Mesendoderm (in vitro differentiated cells): ENCODE measurements around the gene EGFR.

Source experiments
- DNase-seq: peaks from one replicate; pipeline ENCODE4 v3.0.0; 2013
- H2AK5ac ChIP-seq: 2 replicates; pipeline ENCODE4 v1.6.1; 2013; ENCODE audit warnings: low read length, inconsistent platforms
- H2BK120ac ChIP-seq: 2 replicates; pipeline ENCODE4 v1.6.1; 2013; ENCODE audit warnings: low read depth, mild to moderate bottlenecking, low read length, moderate library complexity, mixed read lengths
- H2BK15ac ChIP-seq: replicated peaks from 2 replicates; pipeline ENCODE4 v1.6.1; 2013; ENCODE audit warnings: low read depth, mild to moderate bottlenecking, moderate library complexity
- H2BK5ac ChIP-seq: 2 replicates; pipeline ENCODE4 v1.6.1; 2013; ENCODE audit warnings: low read length, inconsistent platforms
- H3K18ac ChIP-seq: 2 replicates; pipeline ENCODE4 v1.6.1; 2013; ENCODE audit warnings: mild to moderate bottlenecking, low read length, mixed read lengths
- H3K23ac ChIP-seq: one replicate; pipeline ENCODE4 v1.6.1; 2013; ENCODE audit warnings: low read length
- H3K27ac ChIP-seq: 2 replicates; pipeline ENCODE4 v1.5.1; 2013; ENCODE audit warnings: low read depth, mild to moderate bottlenecking, inconsistent platforms, low read length, moderate library complexity
- H3K27me3 ChIP-seq: 2 replicates; pipeline ENCODE4 v1.6.1; 2013; ENCODE audit warnings: low read length, control low read depth, mild to moderate bottlenecking, inconsistent platforms; ENCODE audit not compliant: insufficient read depth, poor library complexity
- H3K36me3 ChIP-seq: 2 replicates; pipeline ENCODE4 v1.6.1; 2013; ENCODE audit warnings: low read length, inconsistent platforms; ENCODE audit not compliant: control insufficient read depth, insufficient read depth
- H3K4ac ChIP-seq: one replicate; pipeline ENCODE4 v1.6.1; 2013; ENCODE audit warnings: low read depth, mild to moderate bottlenecking, low read length, moderate library complexity
- H3K4me1 ChIP-seq: 2 replicates; pipeline ENCODE4 v1.6.1; 2013; ENCODE audit warnings: low read depth, low read length, inconsistent platforms; ENCODE audit not compliant: control insufficient read depth
- H3K4me2 ChIP-seq: 2 replicates; pipeline ENCODE4 v1.6.1; 2013; ENCODE audit warnings: low read length
- H3K4me3 ChIP-seq: 2 replicates; pipeline ENCODE4 v1.5.1; 2013; ENCODE audit warnings: mild to moderate bottlenecking, low read length
- H3K56ac ChIP-seq: one replicate; pipeline ENCODE4 v1.6.1; 2013; ENCODE audit warnings: low read length
- H3K79me1 ChIP-seq: 2 replicates; pipeline ENCODE4 v1.6.1; 2013; ENCODE audit warnings: low read length, inconsistent platforms
- H3K79me2 ChIP-seq: 2 replicates; pipeline ENCODE4 v1.6.1; 2013; ENCODE audit warnings: mild to moderate bottlenecking, low read length; ENCODE audit not compliant: control insufficient read depth, insufficient read depth
- H3K9ac ChIP-seq: 2 replicates; pipeline ENCODE4 v1.6.1; 2013; ENCODE audit warnings: low read length, inconsistent platforms
- H4K5ac ChIP-seq: one replicate; pipeline ENCODE4 v1.6.1; 2013; ENCODE audit warnings: low read length
- H4K8ac ChIP-seq: one replicate; pipeline ENCODE4 v1.6.1; 2013; ENCODE audit warnings: low read depth, mild to moderate bottlenecking, control low read depth, low read length, moderate library complexity
- WGBS: extraction: QIAGEN DNeasy Blood & Tissue Kit; methylation state at CpG from one replicate; pipeline ENCODE4 v1.1.7; 2013; ENCODE audit warnings: low lambda C conversion rate, missing lambda C conversion rate; ENCODE audit not compliant: insufficient coverage; ENCODE audit errors: extremely low coverage; 5-methylcytosine and 5-hydroxymethylcytosine counted together

The EGFR gene

DNA sequence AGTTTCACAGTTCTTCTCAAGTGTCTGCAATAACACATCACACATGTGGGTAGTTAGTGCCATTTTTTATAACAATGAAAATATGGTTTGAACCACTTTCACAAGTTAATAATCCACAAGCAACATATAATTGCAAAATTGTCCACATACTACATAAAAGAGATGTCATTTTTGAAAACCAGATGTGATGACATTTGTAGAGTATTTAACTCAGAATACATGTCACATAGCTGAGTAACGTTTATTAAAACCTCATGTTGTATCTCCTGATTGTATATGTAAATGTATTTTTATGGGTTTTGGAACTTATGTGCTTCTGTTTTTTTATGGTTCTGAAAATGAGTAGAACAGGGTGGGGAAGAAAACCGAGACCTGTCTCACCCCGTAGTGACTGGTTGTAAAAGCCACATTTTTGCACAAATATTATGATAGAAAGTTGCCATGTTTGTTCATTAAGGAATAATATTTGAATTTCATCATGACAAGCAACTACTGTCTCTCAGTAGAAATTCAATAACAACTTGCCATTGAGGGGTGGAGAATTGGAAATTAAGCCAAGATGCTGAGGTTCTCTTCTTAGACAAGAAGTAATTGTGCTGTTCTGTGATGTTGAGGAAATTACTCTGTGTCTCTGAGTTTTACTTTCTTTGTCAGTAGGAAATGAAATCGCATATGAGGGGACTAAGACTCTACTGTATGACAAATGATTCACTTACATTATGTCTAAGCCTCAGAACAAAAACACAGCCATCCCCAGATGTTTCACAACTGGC is 29.2 kb upstream of the EGFR start:
- Histone ChIP-seq H2BK15ac (no peak overlapping the region), H3K79me2 (no peaks in the 10 kb centered on the region), H3K27me3 (no peaks in the 10 kb centered on the region), H3K36me3 (no peaks in the 10 kb centered on the region), H4K5ac (no peak overlapping the region), H4K8ac (no peak overlapping the region), H3K18ac (no peak overlapping the region), H3K27ac (no peak overlapping the region), H2BK5ac (no peak overlapping the region), H2AK5ac (no peak overlapping the region), H3K79me1 (no peaks in the 10 kb centered on the region), H3K4ac (no peak overlapping the region), H3K56ac (no peak overlapping the region), H3K23ac (no peak overlapping the region), H3K4me1 (no peaks in the 10 kb centered on the region), H3K4me2 (no peak overlapping the region), H3K9ac (no peak overlapping the region), H3K4me3 (no peak overlapping the region), H2BK120ac (no peak overlapping the region)
- WGBS: no CpG with 5 or more reads among the region's 4 CpGs
- DNase-seq: no peak

DNA sequence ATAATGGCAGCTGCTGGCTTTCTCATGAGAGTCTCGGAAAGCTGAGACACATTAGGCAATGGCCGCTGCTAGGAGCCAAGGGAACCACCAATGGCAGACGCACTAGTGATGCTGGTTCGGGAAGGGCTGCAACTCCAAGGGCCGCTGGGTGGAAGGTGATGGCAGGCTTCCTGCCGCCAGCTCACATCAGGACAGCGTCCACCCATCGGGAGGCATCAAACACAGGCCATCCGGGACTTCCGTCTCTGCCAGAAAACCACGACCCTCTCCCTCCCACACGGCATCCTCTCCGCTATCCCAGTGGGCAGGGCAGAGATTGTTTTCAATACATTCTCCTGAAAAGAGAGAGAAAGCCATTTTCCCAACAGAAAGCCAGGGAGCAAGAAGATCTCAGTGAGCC is 27.5 kb upstream of the EGFR start:
- Histone ChIP-seq H3K9ac (no peak overlapping the region), H3K36me3 (no peaks in the 10 kb centered on the region), H2AK5ac (no peak overlapping the region), H4K8ac (no peak overlapping the region), H2BK5ac (no peak overlapping the region), H3K4ac (no peak overlapping the region), H3K4me2 (no peak overlapping the region), H3K18ac (no peak overlapping the region), H3K27me3 (no peaks in the 10 kb centered on the region), H3K4me3 (no peak overlapping the region), H3K27ac (no peak overlapping the region), H2BK120ac (no peak overlapping the region), H3K56ac (no peak overlapping the region), H3K4me1 (no peaks in the 10 kb centered on the region), H3K79me1 (no peaks in the 10 kb centered on the region), H2BK15ac (no peak overlapping the region), H3K79me2 (no peaks in the 10 kb centered on the region), H4K5ac (no peak overlapping the region), H3K23ac (no peak overlapping the region)
- WGBS: no CpG with 5 or more reads among the region's 13 CpGs
- no peak for DNase-seq

DNA sequence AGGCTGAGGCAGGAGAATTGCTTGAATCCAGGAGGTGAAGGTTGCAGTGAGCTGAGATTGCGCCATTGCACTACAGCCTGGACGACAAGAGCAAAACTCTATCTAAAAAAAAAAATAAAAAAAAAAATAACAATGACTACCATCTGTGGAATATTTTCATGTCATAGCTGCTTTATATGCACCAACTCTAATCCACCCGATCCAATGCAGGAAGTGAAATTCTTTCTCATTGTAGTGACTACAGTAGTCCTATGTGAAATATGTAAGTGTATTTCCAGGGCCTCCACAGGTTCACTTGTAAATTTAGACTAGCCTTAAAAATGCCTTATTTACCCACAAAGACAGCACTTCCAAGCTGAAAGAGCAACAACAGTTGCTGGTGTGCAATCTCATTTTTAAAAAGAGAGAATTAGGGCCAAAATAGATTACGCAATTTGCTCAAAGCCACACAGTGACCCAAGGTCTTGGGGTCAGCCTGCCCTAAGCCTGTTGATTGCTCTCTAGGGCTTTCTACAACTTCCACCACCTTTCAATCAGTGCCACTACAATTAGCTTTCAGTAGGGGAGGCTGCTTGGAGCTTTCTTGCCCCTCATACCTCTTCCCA is 25.8 kb upstream of the EGFR start:
- Histone ChIP-seq H2AK5ac (no peak overlapping the region), H3K23ac (no peak overlapping the region), H3K79me1 (no peaks in the 10 kb centered on the region), H3K36me3 (no peaks in the 10 kb centered on the region), H3K4me3 (no peak overlapping the region), H3K4me2 (no peak overlapping the region), H3K9ac (no peak overlapping the region), H3K79me2 (no peaks in the 10 kb centered on the region), H3K27me3 (no peaks in the 10 kb centered on the region), H2BK5ac (no peak overlapping the region), H4K8ac (no peak overlapping the region), H3K56ac (no peak overlapping the region), H3K18ac (no peak overlapping the region), H2BK120ac (no peak overlapping the region), H3K27ac (no peak overlapping the region), H2BK15ac (no peak overlapping the region), H3K4me1 (no peaks in the 10 kb centered on the region), H3K4ac (no peak overlapping the region), H4K5ac (no peak overlapping the region)
- no peak for DNase-seq
- WGBS: no CpG with 5 or more reads among the region's 4 CpGs

DNA sequence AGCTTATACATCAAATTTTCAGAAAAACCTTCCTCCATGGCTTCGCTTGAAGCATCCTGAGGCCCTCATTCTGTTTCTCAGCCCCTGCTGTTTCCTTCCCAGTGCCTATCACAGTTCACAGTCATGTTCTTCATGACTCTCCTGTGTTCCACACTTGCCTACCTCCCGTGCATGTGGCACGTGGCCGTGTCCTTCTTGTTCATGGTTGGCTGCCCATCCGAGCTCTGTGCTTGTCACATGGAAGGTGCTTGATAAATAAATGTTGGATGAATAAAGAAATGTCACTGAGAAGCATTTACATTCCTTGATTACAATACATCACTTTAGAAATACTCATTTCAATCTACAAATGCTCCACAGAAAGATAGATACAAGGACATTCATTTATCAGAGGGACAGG is 23.7 kb upstream of the EGFR start:
- H3K18ac ChIP-seq: no peak overlapping the region
- WGBS: no CpG with 5 or more reads among the region's 5 CpGs

DNA sequence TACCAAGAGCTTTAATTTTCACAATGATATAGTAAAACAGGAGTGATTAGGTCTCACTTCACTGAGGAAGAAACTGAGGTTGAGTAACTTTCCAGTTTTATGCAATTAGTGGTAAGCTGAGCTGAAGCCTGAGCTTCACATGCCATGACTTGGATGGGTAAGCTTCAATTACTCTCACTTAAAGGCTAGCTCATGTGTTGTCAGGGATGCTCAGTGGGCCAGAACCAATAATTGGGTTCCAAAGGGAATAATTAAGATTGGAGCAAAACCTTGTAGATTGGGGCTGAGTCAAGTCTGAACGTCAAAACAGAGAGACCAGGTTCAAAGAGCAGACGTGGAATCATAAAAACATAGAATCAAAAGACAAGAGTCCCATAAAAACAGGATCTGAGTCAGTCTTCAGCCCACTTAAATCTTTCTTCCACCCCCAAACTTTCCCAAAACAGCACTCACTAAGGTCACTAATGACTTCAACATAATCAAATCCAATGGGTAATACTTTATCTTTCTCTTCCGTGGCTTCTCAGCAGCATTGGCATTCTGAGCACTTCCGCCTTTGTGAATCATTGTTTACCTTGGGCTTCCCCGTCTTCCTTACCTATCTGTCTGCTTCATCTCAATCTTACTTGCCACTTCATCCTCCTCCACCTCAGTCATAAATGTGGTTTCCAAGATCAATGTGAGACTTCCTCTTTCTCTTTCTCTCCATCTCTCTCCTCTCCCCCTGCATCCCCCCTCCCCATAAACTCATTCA is 23.0 kb upstream of the EGFR start:
- Histone ChIP-seq H4K8ac (no peak overlapping the region), H3K9ac (no peak overlapping the region), H3K4me1 (no peaks in the 10 kb centered on the region), H4K5ac (no peak overlapping the region), H3K23ac (no peak overlapping the region), H2BK120ac (no peak overlapping the region), H2BK15ac (no peak overlapping the region), H3K4ac (no peak overlapping the region), H3K56ac (no peak overlapping the region), H3K27me3 (no peaks in the 10 kb centered on the region), H3K27ac (no peak overlapping the region), H3K36me3 (no peaks in the 10 kb centered on the region), H3K4me2 (no peak overlapping the region), H2AK5ac (no peak overlapping the region), H2BK5ac (no peak overlapping the region), H3K4me3 (no peak overlapping the region), H3K79me2 (no peaks in the 10 kb centered on the region), H3K18ac (no peak overlapping the region), H3K79me1 (no peaks in the 10 kb centered on the region)
- no CpG with 5 or more reads among the region's 5 CpGs for WGBS
- DNase-seq: no peak

More for the DNA sequence above, 23.7 kb upstream of the EGFR start:
- Histone ChIP-seq H3K79me1 (no peaks in the 10 kb centered on the region), H3K36me3 (no peaks in the 10 kb centered on the region), H2AK5ac (no peak overlapping the region), H3K23ac (no peak overlapping the region), H3K79me2 (no peaks in the 10 kb centered on the region), H2BK15ac (no peak overlapping the region), H2BK120ac (no peak overlapping the region), H3K56ac (no peak overlapping the region), H3K9ac (no peak overlapping the region), H3K27me3 (no peaks in the 10 kb centered on the region), H3K4me2 (no peak overlapping the region), H3K27ac (no peak overlapping the region), H3K4ac (no peak overlapping the region), H4K5ac (no peak overlapping the region), H4K8ac (no peak overlapping the region), H3K4me1 (no peaks in the 10 kb centered on the region), H2BK5ac (no peak overlapping the region), H3K4me3 (no peak overlapping the region)
- DNase-seq: no peak
